SK-N-SH (cell line): Measurements from ENCODE around the gene SYTL5. TPM values are rescaled to one million over a fixed set of nuclear protein-coding genes. Genes with fewer than 3 reads are reported as not detected.

Source experiments
- CTCF ChIA-PET: fragments of 300-600, 350-600 bp; formaldehyde crosslinking; extraction: SDS; loops from one replicate; lab custom pipeline; 2021; lab: Yijun Ruan, JAX
- POLR2A ChIA-PET: fragments of 350-600 bp; sonication (Branson Sonifier 250); formaldehyde crosslinking; extraction: SDS; loops from one replicate; lab custom pipeline; 2020; ENCODE audit warnings: antibody characterized with exemption, inconsistent platforms; lab: Yijun Ruan, JAX
- DNase-seq: peaks from one replicate; pipeline ENCODE4 v3.0.0; 2012
- H2AFZ ChIP-seq: fragments of 200-600 bp; sonication (generic); 2 replicates; pipeline ENCODE4 v1.8.1; 2016; ENCODE audit warnings: antibody characterized with exemption, mild to moderate bottlenecking, low read depth
- H3F3A ChIP-seq: fragments of 200-600 bp; sonication (generic); replicated peaks from 2 replicates; pipeline ENCODE3; 2016; ENCODE audit warnings: antibody characterized with exemption, mild to moderate bottlenecking; ENCODE audit not compliant: insufficient read depth
- H3K27ac ChIP-seq, 2 experiments: fragments of 200-500 bp in 1 of 2; fragments of 200-600 bp in 1 of 2; sonication (Bioruptor generic) in 1 of 2; sonication (generic), shearing (Covaris generic) in 1 of 2; 2 replicates each; pipeline versions ENCODE4 v1.5.1 to v1.6.1; 2014 to 2016; ENCODE audit warnings: low read depth in 2 of 2, inconsistent platforms in 1 of 2, low read length in 1 of 2, mild to moderate bottlenecking in 1 of 2, mixed read lengths in 1 of 2
- H3K27me3 ChIP-seq: fragments of 200-600 bp; sonication (generic), shearing (Covaris generic); 2 replicates; pipeline ENCODE4 v1.6.1; 2016; ENCODE audit warnings: mixed run types; ENCODE audit not compliant: insufficient read depth
- H3K36me3 ChIP-seq, 2 experiments: fragments of 200-500 bp in 1 of 2; fragments of 200-600 bp in 1 of 2; sonication (Bioruptor generic) in 1 of 2; sonication (generic) in 1 of 2; replicated peaks in 1 of 2; 2 replicates each; pipeline versions ENCODE3 to v1.5.1; 2014 to 2016; ENCODE audit warnings: low read length in 1 of 2, mild to moderate bottlenecking in 1 of 2; ENCODE audit not compliant: insufficient read depth in 2 of 2, control insufficient read depth in 1 of 2
- H3K4me1 ChIP-seq, 2 experiments: fragments of 200-500 bp in 1 of 2; fragments of 200-600 bp in 1 of 2; sonication (Bioruptor generic) in 1 of 2; sonication (generic), shearing (Covaris generic) in 1 of 2; 2 replicates each; pipeline versions ENCODE4 v1.5.1 to v1.6.1; 2014 to 2016; ENCODE audit warnings: low read depth in 1 of 2, low read length in 1 of 2, mixed run types in 1 of 2; ENCODE audit not compliant: insufficient read depth in 2 of 2, control insufficient read depth in 1 of 2
- H3K4me2 ChIP-seq: fragments of 200-600 bp; sonication (generic), shearing (Covaris generic); 2 replicates; pipeline ENCODE4 v1.6.1; 2017; ENCODE audit warnings: mixed run types
- H3K4me3 ChIP-seq, 2 experiments: fragments of 200-500 bp in 1 of 2; fragments of 200-600 bp in 1 of 2; sonication (Bioruptor generic) in 1 of 2; sonication (generic), shearing (Covaris generic) in 1 of 2; 2 replicates each; pipeline versions ENCODE4 v1.5.1 to v1.8.1; 2014 to 2016; ENCODE audit warnings: low read depth in 2 of 2, inconsistent platforms in 1 of 2, low read length in 1 of 2, mild to moderate bottlenecking in 1 of 2, mixed read lengths in 1 of 2, moderate library complexity in 1 of 2
- H3K79me2 ChIP-seq: fragments of 200-600 bp; sonication (generic); 2 replicates; pipeline ENCODE4 v1.8.1; 2017; ENCODE audit warnings: mild to moderate bottlenecking; ENCODE audit not compliant: insufficient read depth
- H3K9ac ChIP-seq: fragments of 200-600 bp; sonication (generic); 2 replicates; pipeline ENCODE4 v1.6.1; 2017; ENCODE audit warnings: mixed run types
- H3K9me2 ChIP-seq: fragments of 200-600 bp; sonication (generic); 2 replicates; pipeline ENCODE4 v1.6.1; 2017; ENCODE audit warnings: mixed run types
- H3K9me3 ChIP-seq: fragments of 200-600 bp; sonication (generic); 2 replicates; pipeline ENCODE4 v1.6.1; 2017; ENCODE audit warnings: mixed run types, mild to moderate bottlenecking, moderate library complexity
- H4K20me1 ChIP-seq: fragments of 200-600 bp; sonication (generic); 2 replicates; pipeline ENCODE4 v1.6.1; 2017; ENCODE audit warnings: mild to moderate bottlenecking, mixed run types; ENCODE audit not compliant: insufficient read depth
- CHD2 ChIP-seq: fragments of 150-350 bp; IDR thresholded peaks from 2 replicates; pipeline ENCODE4 v1.6.1; 2018; ENCODE audit warnings: low read length; ENCODE audit not compliant: partially characterized antibody
- EZH2phosphoT487 ChIP-seq: fragments of 200-600 bp; sonication (generic); IDR thresholded peaks from 2 replicates; pipeline ENCODE4 v1.6.1; 2017; ENCODE audit warnings: low read depth, mixed run types, mild to moderate bottlenecking, antibody characterized with exemption, moderate library complexity, borderline replicate concordance
- FOSL2 ChIP-seq: IDR thresholded peaks from 2 replicates; pipeline ENCODE4 v1.4.0; 2012; ENCODE audit warnings: low read depth, mild to moderate bottlenecking, moderate library complexity, borderline replicate concordance
- FOXM1 ChIP-seq: IDR thresholded peaks from 2 replicates; pipeline ENCODE4 v1.4.0; 2012; ENCODE audit warnings: low read depth, mild to moderate bottlenecking
- IRF3 ChIP-seq: fragments of 150-350 bp; IDR thresholded peaks from 2 replicates; pipeline ENCODE4 v1.6.1; 2016; ENCODE audit warnings: mild to moderate bottlenecking, low read depth, low read length
- JUND ChIP-seq: IDR thresholded peaks from 2 replicates; pipeline ENCODE4 v1.4.0; 2012
- MAX ChIP-seq: IDR thresholded peaks from 2 replicates; pipeline ENCODE4 v1.4.0; 2012; ENCODE audit warnings: low read depth
- NRF1 ChIP-seq: IDR thresholded peaks from 2 replicates; pipeline ENCODE4 v1.6.1; 2012; ENCODE audit warnings: low read depth, mild to moderate bottlenecking, low read length
- RAD21 ChIP-seq: IDR thresholded peaks from 2 replicates; pipeline ENCODE4 v1.6.1; 2012; ENCODE audit warnings: mild to moderate bottlenecking, low read length
- RCOR1 ChIP-seq: fragments of 150-350 bp; IDR thresholded peaks from 2 replicates; pipeline ENCODE4 v1.6.1; 2017; ENCODE audit warnings: antibody characterized with exemption, low read length
- RFX5 ChIP-seq: IDR thresholded peaks from 2 replicates; pipeline ENCODE4 v1.6.1; 2012; ENCODE audit warnings: mild to moderate bottlenecking, improper control_type of control experiment, low read length
- RXRA ChIP-seq: IDR thresholded peaks from 2 replicates; pipeline ENCODE4 v1.4.0; 2012; ENCODE audit warnings: low read depth, mild to moderate bottlenecking, borderline replicate concordance
- TAF1 ChIP-seq: IDR thresholded peaks from 2 replicates; pipeline ENCODE4 v1.6.1; 2012; ENCODE audit warnings: low read depth, mild to moderate bottlenecking, low read length, moderate library complexity, borderline replicate concordance
- TEAD4 ChIP-seq: IDR thresholded peaks from 2 replicates; pipeline ENCODE4 v1.4.0; 2012; ENCODE audit warnings: mild to moderate bottlenecking, borderline replicate concordance; ENCODE audit not compliant: insufficient read depth
- USF1 ChIP-seq: IDR thresholded peaks from 2 replicates; pipeline ENCODE4 v1.4.0; 2012; ENCODE audit warnings: low read depth, borderline replicate concordance
- WGBS: methylation state at CpG from one replicate; pipeline ENCODE4 v1.1.6; 2017; ENCODE audit warnings: low lambda C conversion rate; 5-methylcytosine and 5-hydroxymethylcytosine counted together
- polyA plus RNA-seq, 3 experiments: library from polyadenylated mRNA; depleted of rRNA; stranded (reverse); fragments of >200 nt; gene quantifications; 2 replicates each; pipeline ENCODE4 v1.2.3, GENCODE V29; 2012

SYTL5 gene
- polyA plus RNA-seq, 1 of the 3 experiments (the other 2 are of a cell fraction) = 0.74 TPM

DNA sequence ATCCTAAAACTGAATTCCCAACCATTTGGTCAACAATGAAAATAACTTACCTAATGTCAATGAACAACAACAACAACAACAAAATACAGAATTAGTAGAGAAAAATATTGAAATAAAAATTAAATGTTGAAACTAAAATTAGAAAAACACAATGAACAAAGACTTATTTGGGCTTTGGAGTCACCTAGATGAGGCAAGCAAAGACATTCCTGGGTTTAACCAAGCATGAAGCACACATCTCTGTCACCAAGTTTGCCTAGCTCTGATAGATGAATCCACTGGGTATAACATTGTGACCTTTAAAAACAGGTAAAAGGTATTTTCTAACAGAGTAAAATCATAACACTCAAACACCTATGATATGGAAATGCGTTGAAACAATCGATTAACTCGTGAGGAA is 13.2 kb upstream of the SYTL5 start:
- CTCF ChIA-PET = interaction anchor here (1.3 kb wide), 1 partner anchor 22 kb away, joined by 3 read pairs; no protein-coding TSS in a partner anchor
- TF ChIP-seq USF1 = no peak
- TF ChIP-seq RFX5 = no peak
- TF ChIP-seq TAF1 = no peak
- TF ChIP-seq TEAD4 = no peak
- no peak for TF ChIP-seq RCOR1
- no peak for TF ChIP-seq MAX
- TF ChIP-seq CHD2 = no peak
- no peak for TF ChIP-seq EZH2phosphoT487
- no peak for TF ChIP-seq FOSL2
- TF ChIP-seq RXRA = no peak
- no peak for TF ChIP-seq RAD21
- no peak for TF ChIP-seq JUND
- no peak for TF ChIP-seq IRF3
- TF ChIP-seq NRF1 = no peak
- TF ChIP-seq, all 33 proteins: peak for 0
- H4K20me1 ChIP-seq = no peaks in the 10 kb centered on the region
- 52% methylated on average over 3 of the region's 3 CpGs for WGBS
- H3K4me2 ChIP-seq = no peak overlapping the region
- H3K36me3 ChIP-seq = no peaks in the 10 kb centered on the region
- no peaks in the 10 kb centered on the region for H3F3A ChIP-seq
- H3K79me2 ChIP-seq = no peaks in the 10 kb centered on the region
- peaks cover 12% of the 10 kb centered on the region; the same call in 1 of the 2 replicates for H3K27me3 ChIP-seq
- H3K9ac ChIP-seq = no peak overlapping the region
- H3K9me2 ChIP-seq = no peaks in the 10 kb centered on the region
- H3K9me3 ChIP-seq = no peaks in the 10 kb centered on the region
- no peaks in the 10 kb centered on the region for H3K4me1 ChIP-seq
- H2AFZ ChIP-seq = no peak overlapping the region
- no peak for DNase-seq
- POLR2A ChIA-PET = no interaction called here
- no peak overlapping the region for H3K4me3 ChIP-seq
- H3K27ac ChIP-seq = no peak overlapping the region

DNA sequence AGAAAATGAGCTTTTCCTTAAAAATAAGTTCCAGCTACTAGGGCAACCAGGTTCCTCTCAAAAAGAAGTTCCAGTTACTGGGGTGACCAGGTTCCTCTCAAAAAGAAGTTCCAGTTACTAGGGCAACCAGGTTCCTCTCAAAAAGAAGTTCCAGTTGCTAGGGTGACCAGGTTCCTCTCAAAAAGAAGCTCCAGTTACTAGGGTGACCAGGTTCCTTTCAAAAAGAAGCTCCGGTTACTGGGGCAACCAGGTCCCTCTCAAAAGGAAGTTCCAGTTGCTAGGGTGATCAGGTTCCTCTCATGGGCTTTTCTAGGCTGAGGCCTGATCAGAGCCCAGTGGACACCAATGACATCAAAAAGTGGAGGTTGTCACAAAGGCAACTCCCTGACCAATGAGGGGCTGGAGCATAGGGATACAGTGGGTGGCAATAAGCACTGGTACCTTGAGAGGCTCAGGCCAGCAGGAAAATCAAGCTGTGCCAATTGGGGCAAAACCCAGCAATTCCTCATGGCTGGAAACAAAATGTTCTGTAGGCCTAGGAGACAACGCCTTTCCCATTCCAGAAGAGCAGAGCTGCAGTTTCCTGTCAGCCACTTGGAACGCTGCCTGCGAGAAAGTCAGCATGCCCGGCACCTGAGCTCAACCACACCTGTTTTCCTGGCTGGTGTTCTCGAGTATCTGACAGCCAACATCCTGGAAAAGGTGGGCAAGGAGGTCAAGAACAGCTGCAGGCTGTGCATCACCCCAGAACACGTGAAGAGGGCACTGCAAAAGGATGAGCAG is 12.3 kb upstream of the SYTL5 start:
- Histone ChIP-seq H3K4me2 (no peak overlapping the region), H3K36me3 (no peaks in the 10 kb centered on the region), H3K9ac (no peak overlapping the region), H3K9me2 (no peaks in the 10 kb centered on the region), H3F3A (no peaks in the 10 kb centered on the region), H3K27me3 (peaks cover 12% of the 10 kb centered on the region; the same call in 1 of the 2 replicates), H3K4me1 (no peaks in the 10 kb centered on the region), H3K27ac (no peak overlapping the region), H3K9me3 (no peaks in the 10 kb centered on the region), H3K4me3 (no peak overlapping the region), H4K20me1 (no peaks in the 10 kb centered on the region), H3K79me2 (no peaks in the 10 kb centered on the region), H2AFZ (no peak overlapping the region)
- POLR2A ChIA-PET = no interaction called here
- DNase-seq = no peak
- CTCF ChIA-PET = interaction anchor here (0.8 to 1.3 kb wide), 2 partner anchors 21 to 153 kb away, joined by 3 read pairs; no protein-coding TSS in a partner anchor
- no peak for TF ChIP-seq JUND
- no peak for TF ChIP-seq FOXM1
- TF ChIP-seq RCOR1 = no peak
- WGBS = 9% methylated on average over 7 of the region's 7 CpGs
